GM23338 (cell line): ENCODE measurements around the gene TENM3. TPM values are rescaled to one million over a fixed set of nuclear protein-coding genes. Genes with fewer than 3 reads are reported as not detected.

Source experiments
- ATAC-seq: fragments of 200-7000 bp; cut with Tn5 transposase; 3 replicates; pipeline ENCODE4 v1.9.1; 2020
- DNase-seq: peaks from one replicate; pipeline ENCODE4 v3.0.0-alpha.2; 2015; ENCODE audit warnings: low spot score
- H2AFZ ChIP-seq: fragments of 200-600 bp; sonication (generic); 2 replicates; pipeline ENCODE4 v1.8.0; 2016; ENCODE audit warnings: antibody characterized with exemption, mild to moderate bottlenecking, moderate library complexity
- H3F3A ChIP-seq: fragments of 200-600 bp; sonication (generic); replicated peaks from 2 replicates; pipeline ENCODE4 v1.8.0; 2017; ENCODE audit warnings: antibody characterized with exemption, mixed run types, low read depth
- H3K27ac ChIP-seq: fragments of 200-600 bp; sonication (generic); 2 replicates; pipeline ENCODE4 v1.6.1; 2016; ENCODE audit warnings: low read depth
- H3K27me3 ChIP-seq: fragments of 200-600 bp; sonication (generic); 2 replicates; pipeline ENCODE4 v1.8.0; 2016; ENCODE audit warnings: mild to moderate bottlenecking, mixed run types, moderate library complexity; ENCODE audit not compliant: insufficient read depth
- H3K36me3 ChIP-seq: fragments of 200-600 bp; sonication (generic); 2 replicates; pipeline ENCODE4 v1.8.0; 2016; ENCODE audit warnings: mild to moderate bottlenecking; ENCODE audit not compliant: insufficient read depth
- H3K4me1 ChIP-seq: fragments of 200-600 bp; sonication (generic); 2 replicates; pipeline ENCODE4 v1.8.0; 2016; ENCODE audit warnings: mild to moderate bottlenecking, moderate library complexity; ENCODE audit not compliant: insufficient read depth
- H3K4me2 ChIP-seq: fragments of 200-600 bp; sonication (generic); 2 replicates; pipeline ENCODE4 v1.7.1; 2017; ENCODE audit warnings: mixed run types
- H3K4me3 ChIP-seq: fragments of 200-600 bp; sonication (generic); 2 replicates; pipeline ENCODE4 v1.6.1; 2016; ENCODE audit warnings: mixed run types
- H3K79me2 ChIP-seq: fragments of 200-600 bp; sonication (generic); replicated peaks from 2 replicates; pipeline ENCODE4 v1.8.0; 2017; ENCODE audit warnings: mild to moderate bottlenecking; ENCODE audit not compliant: insufficient read depth
- H3K9me2 ChIP-seq: fragments of 200-600 bp; sonication (generic); 2 replicates; pipeline ENCODE4 v1.8.0; 2017; ENCODE audit not compliant: insufficient read depth
- H4K20me1 ChIP-seq: fragments of 200-600 bp; sonication (generic); replicated peaks from 2 replicates; pipeline ENCODE4 v1.8.0; 2017; ENCODE audit warnings: mild to moderate bottlenecking; ENCODE audit not compliant: insufficient read depth
- H3K27ac Mint-ChIP-seq: 2 replicates; pipeline ENCODE4 v1.8.0; 2020; ENCODE audit warnings: inconsistent platforms, mild to moderate bottlenecking, moderate library complexity, mixed read lengths
- H3K27me3 Mint-ChIP-seq: 3 replicates; pipeline ENCODE4 v1.8.0; 2022; ENCODE audit warnings: low read depth, mild to moderate bottlenecking, moderate library complexity, mixed read lengths, inconsistent platforms; ENCODE audit not compliant: insufficient read depth, poor library complexity
- H3K36me3 Mint-ChIP-seq: 3 replicates; pipeline ENCODE4 v1.8.0; 2021; ENCODE audit warnings: low read depth, mild to moderate bottlenecking, inconsistent platforms, moderate library complexity, mixed read lengths
- H3K4me1 Mint-ChIP-seq: 3 replicates; pipeline ENCODE4 v1.8.0; 2020; ENCODE audit warnings: mild to moderate bottlenecking, inconsistent platforms, mixed read lengths
- H3K4me3 Mint-ChIP-seq: 3 replicates; pipeline ENCODE4 v1.8.0; 2021; ENCODE audit warnings: moderate library complexity, mild to moderate bottlenecking, inconsistent platforms, mixed read lengths
- H3K9me3 Mint-ChIP-seq: 3 replicates; pipeline ENCODE4 v1.8.0; 2020; ENCODE audit warnings: moderate library complexity, mild to moderate bottlenecking, inconsistent platforms, mixed read lengths
- JUNB ChIP-seq: IDR thresholded peaks from one replicate; pipeline ENCODE4 v1.6.1; 2016; ENCODE audit warnings: antibody characterized with exemption; ENCODE audit not compliant: unreplicated experiment
- NANOG ChIP-seq: IDR thresholded peaks from 2 replicates; pipeline ENCODE4 v1.6.1; 2016; ENCODE audit warnings: antibody characterized with exemption, borderline replicate concordance
- POLR2AphosphoS5 ChIP-seq: IDR thresholded peaks from 2 replicates; pipeline ENCODE4 v1.6.1; 2016; ENCODE audit warnings: antibody characterized with exemption, low read depth
- STAT1 ChIP-seq: IDR thresholded peaks from one replicate; pipeline ENCODE4 v1.6.1; 2016; ENCODE audit warnings: antibody characterized with exemption; ENCODE audit not compliant: unreplicated experiment
- ZNF462 ChIP-seq: fragments of 250-450 bp; sonication (Bioruptor Pico); IDR thresholded peaks from 2 replicates; pipeline ENCODE4 v1.5.0; 2020; ENCODE audit warnings: mild to moderate bottlenecking, moderate library complexity
- polyA plus RNA-seq: library from polyadenylated mRNA; unstranded; fragments of >200 nt; fragmentation: Nextera tagmentation; extraction: Ambion mirVana; gene quantifications from 2 replicates; pipeline ENCODE4 v1.2.1, GENCODE V29; 2016
- total RNA-seq: library from RNA; depleted of rRNA; stranded (reverse); fragments of >200 nt; shearing (Covaris generic); gene quantifications from 2 replicates; pipeline ENCODE4 v1.2.3, GENCODE V29; 2014

Gene TENM3
- total and polyA plus RNA-seq, 2 experiments from 2014 or later, result 22.2 to 128 TPM

- Mint-ChIP-seq H3K36me3 (no peaks in the 10 kb centered on the region; the same call in 1 of the 3 replicates), H3K27ac (no peak overlapping the region), H3K9me3 (no peaks in the 10 kb centered on the region), H3K4me1 (peaks cover 32% of the 10 kb centered on the region), H3K4me3 (no peak overlapping the region), H3K27me3 (no peaks in the 10 kb centered on the region)
- Histone ChIP-seq H3K27ac (peak overlapping the region; percentile 14; the same call in 1 of the 2 replicates), H3K9me2 (no peaks in the 10 kb centered on the region), H3K36me3 (no peaks in the 10 kb centered on the region), H3K79me2 (peaks cover 16% of the 10 kb centered on the region), H3K4me1 (peaks cover 29% of the 10 kb centered on the region), H3K27me3 (no peaks in the 10 kb centered on the region), H3K4me3 (no peak overlapping the region), H3F3A (no peaks in the 10 kb centered on the region), H2AFZ (no peak overlapping the region), H4K20me1 (no peaks in the 10 kb centered on the region), H3K4me2 (no peak overlapping the region)
- no peak for TF ChIP-seq STAT1
- DNase-seq (no peak), ATAC-seq (no peak)
Observed at GRCh38 chr4:182574706-182575105, 331.5 kb downstream of the TENM3 start.

GRCh38 chr4:182575225-182575624 lies 332.0 kb downstream of the TENM3 start:
- no peaks in the 10 kb centered on the region for H3K36me3 ChIP-seq
- no peak overlapping the region for H3K4me2 ChIP-seq
- no peak overlapping the region for H3K4me3 ChIP-seq
- peaks cover 29% of the 10 kb centered on the region for H3K4me1 ChIP-seq
- no peak overlapping the region for H2AFZ ChIP-seq
- H3K27me3 Mint-ChIP-seq, result no peaks in the 10 kb centered on the region
- H3F3A ChIP-seq, result no peaks in the 10 kb centered on the region
- no peak for TF ChIP-seq NANOG
- no peak for TF ChIP-seq JUNB
- no peak for TF ChIP-seq ZNF462 (CRISPR knock-in tag)
- TF ChIP-seq POLR2AphosphoS5, result no peak
- H3K27ac ChIP-seq, result peak overlapping the region; percentile 14; the same call in 1 of the 2 replicates
- no peaks in the 10 kb centered on the region for H3K9me3 Mint-ChIP-seq
- ATAC-seq, result no peak
- no peaks in the 10 kb centered on the region for H3K9me2 ChIP-seq
- peaks cover 16% of the 10 kb centered on the region for H3K79me2 ChIP-seq
- no peaks in the 10 kb centered on the region; the same call in 1 of the 3 replicates for H3K36me3 Mint-ChIP-seq
- no peak for DNase-seq
- H3K27ac Mint-ChIP-seq, result peak overlapping the region; percentile 58; the same call in 1 of the 2 replicates
- H3K27me3 ChIP-seq, result no peaks in the 10 kb centered on the region
- H4K20me1 ChIP-seq, result no peaks in the 10 kb centered on the region
- H3K4me1 Mint-ChIP-seq, result peaks cover 32% of the 10 kb centered on the region
- H3K4me3 Mint-ChIP-seq, result no peak overlapping the region
